HL-60 (cell line): ENCODE results near the gene IL1RAPL1.

ENCODE experiments used
- POLR2AphosphoS5 ChIP-seq: IDR thresholded peaks from 2 replicates; pipeline ENCODE4 v1.6.1; 2012; ENCODE audit warnings: low read depth
- SPI1 ChIP-seq: IDR thresholded peaks from 2 replicates; pipeline ENCODE4 v1.6.1; 2012; ENCODE audit warnings: low read depth, mild to moderate bottlenecking, borderline replicate concordance

DNA sequence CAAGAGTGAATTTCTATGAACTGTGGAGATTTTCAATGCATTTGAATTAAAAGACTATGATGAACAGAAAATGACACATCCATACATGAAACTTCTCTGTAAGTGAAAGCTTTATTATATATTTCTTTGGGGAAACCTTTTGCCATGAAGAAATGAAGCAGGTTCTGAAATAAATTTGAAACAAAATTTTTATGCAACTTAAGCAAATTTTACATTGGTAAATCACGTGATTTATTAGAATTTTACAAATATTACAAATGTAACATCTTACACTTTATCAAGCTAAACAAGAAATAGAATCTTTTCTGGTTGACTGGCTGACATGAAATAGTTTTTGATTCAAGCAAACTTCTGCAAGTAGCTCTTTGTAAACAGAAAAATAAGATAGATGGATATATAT, 131.2 kb downstream of the IL1RAPL1 start:
- TF ChIP-seq POLR2AphosphoS5 (no peak), SPI1 (no peak)
